ENCODE data around the gene PARVG.

- TF ChIP-seq CTCF (IDR thresholded peaks at IDR 0.05; ENCODE audit: insufficient read depth, low read length) (no peak), SPI1 (IDR thresholded peaks at IDR 0.05; ENCODE audit: borderline replicate concordance, low read depth) (no peak), REST (IDR thresholded peaks at IDR 0.05; ENCODE audit: insufficient replicate concordance, low read depth) (no peak), POLR2AphosphoS5 (IDR thresholded peaks at IDR 0.05; ENCODE audit: low read depth) (0 out of 2 replicates have a peak, but pooled peaks have one; percentile 3), GABPA (IDR thresholded peaks at IDR 0.05; ENCODE audit: low read depth) (no peak)
These were observed 7.0 kb downstream of the PARVG start for GRCh38 chr22:44187652-44188230.

All from HL-60 (cell line).